Nephron progenitor cell (in vitro differentiated cells): Measurements from ENCODE around the gene PKP3.
"Not testable (repeated sequence)": the region's sequence is repeated elsewhere in the genome, so short reads cannot be mapped to it uniquely, and the experiment has no call there.

Source experiments
- DNase-seq: peaks from one replicate; pipeline ENCODE4 v3.0.0; 2021
- H3K27ac Mint-ChIP-seq: 2 replicates; pipeline ENCODE4 v1.8.0; 2021; ENCODE audit warnings: mild to moderate bottlenecking, moderate library complexity, mixed read lengths
- H3K27me3 Mint-ChIP-seq: 2 replicates; pipeline ENCODE4 v1.8.0; 2021; ENCODE audit warnings: mild to moderate bottlenecking, low read depth, mixed read lengths; ENCODE audit not compliant: poor library complexity
- H3K36me3 Mint-ChIP-seq: 2 replicates; pipeline ENCODE4 v1.8.0; 2021; ENCODE audit warnings: low read depth, mixed read lengths
- H3K4me1 Mint-ChIP-seq: 2 replicates; pipeline ENCODE4 v1.8.0; 2021; ENCODE audit warnings: mixed read lengths
- H3K4me3 Mint-ChIP-seq: 2 replicates; pipeline ENCODE4 v1.8.0; 2021; ENCODE audit warnings: mild to moderate bottlenecking, moderate library complexity, mixed read lengths
- H3K9me3 Mint-ChIP-seq: 2 replicates; pipeline ENCODE4 v1.8.0; 2021; ENCODE audit warnings: mild to moderate bottlenecking, moderate library complexity, mixed read lengths
- CTCF ChIP-seq: fragments of 200-600 bp; sonication (generic); IDR thresholded peaks from 2 replicates; pipeline ENCODE4 v1.5.0; 2021; ENCODE audit warnings: antibody characterized with exemption

PKP3 gene

GRCh38 chr11:434496-434895 is 40.5 kb downstream of the PKP3 start:
- TF ChIP-seq CTCF: no peak
- H3K27ac Mint-ChIP-seq: no peak overlapping the region
- H3K4me1 Mint-ChIP-seq: peaks cover under 1% of the 10 kb centered on the region
- peaks cover 6% of the 10 kb centered on the region for H3K27me3 Mint-ChIP-seq
- H3K9me3 Mint-ChIP-seq: peaks cover 10% of the 10 kb centered on the region
- no peak for DNase-seq
- H3K36me3 Mint-ChIP-seq: no peaks in the 10 kb centered on the region
- H3K4me3 Mint-ChIP-seq: no peak overlapping the region

- not testable (repeated sequence) for H3K4me1 Mint-ChIP-seq, H3K27me3 Mint-ChIP-seq, DNase-seq, H3K36me3 Mint-ChIP-seq, H3K27ac Mint-ChIP-seq, H3K4me3 Mint-ChIP-seq
- peaks cover 10% of the 10 kb centered on the region for H3K9me3 Mint-ChIP-seq
Observed at GRCh38 chr11:434999-435740, 41.2 kb downstream of the PKP3 start.

- Mint-ChIP-seq H3K4me1 (peaks cover 9% of the 10 kb centered on the region), H3K9me3 (peaks cover 10% of the 10 kb centered on the region), H3K27me3 (peaks cover 6% of the 10 kb centered on the region), H3K27ac (no peak overlapping the region), H3K36me3 (no peaks in the 10 kb centered on the region), H3K4me3 (no peak overlapping the region)
- no peak for TF ChIP-seq CTCF
- no peak for DNase-seq
Observed at GRCh38 chr11:437228-437870, 43.3 kb downstream of the PKP3 start.

GRCh38 chr11:438101-438844 is 44.3 kb downstream of the PKP3 start:
- Mint-ChIP-seq H3K27me3 (peaks cover 3% of the 10 kb centered on the region), H3K4me3 (no peak overlapping the region), H3K9me3 (peaks cover 10% of the 10 kb centered on the region), H3K36me3 (no peaks in the 10 kb centered on the region), H3K4me1 (peaks cover 9% of the 10 kb centered on the region), H3K27ac (no peak overlapping the region)
- no peak for DNase-seq
- no peak for TF ChIP-seq CTCF

- DNase-seq: no peak
- peaks cover 10% of the 10 kb centered on the region for H3K9me3 Mint-ChIP-seq
- peaks cover 3% of the 10 kb centered on the region for H3K27me3 Mint-ChIP-seq
- H3K4me1 Mint-ChIP-seq: peaks cover 20% of the 10 kb centered on the region
- H3K4me3 Mint-ChIP-seq: no peak overlapping the region
- no peak overlapping the region for H3K27ac Mint-ChIP-seq
- no peaks in the 10 kb centered on the region for H3K36me3 Mint-ChIP-seq
- no peak for TF ChIP-seq CTCF
Observed at GRCh38 chr11:439315-440064, 45.5 kb downstream of the PKP3 start.
